CD4-positive, alpha-beta memory T cell (primary cell): ENCODE measurements around the gene ERAP2. TPM values are rescaled to one million over a fixed set of nuclear protein-coding genes. Genes with fewer than 3 reads are reported as not detected.
"Not testable (repeated sequence)": the region's sequence is repeated elsewhere in the genome, so short reads cannot be mapped to it uniquely, and the experiment has no call there.

Experiments used
- CTCF ChIA-PET: fragments of 350-600 bp; sonication (Branson Sonifier 250); formaldehyde crosslinking; loops from one replicate; lab custom pipeline; 2021; ENCODE audit warnings: inconsistent platforms; ENCODE audit not compliant: partially characterized antibody; lab: Charles Lee
- POLR2A ChIA-PET: fragments of 350-600 bp; sonication (Branson Sonifier 250); formaldehyde crosslinking; loops from one replicate; lab custom pipeline; 2021; ENCODE audit not compliant: partially characterized antibody; lab: Charles Lee
- DNase-seq, 5 donors: peaks; one replicate each; pipeline versions ENCODE4 v3.0.0 to v3.0.0-alpha.2; 2020 to 2022; ENCODE audit warnings: mixed read lengths in 1 of 5
- H3K27ac ChIP-seq: one replicate; pipeline ENCODE4 v1.7.0; 2013; ENCODE audit warnings: low read depth, low read length
- H3K27me3 ChIP-seq: 2 replicates; pipeline ENCODE4 v1.7.0; 2013; ENCODE audit warnings: mild to moderate bottlenecking, low read length, moderate library complexity; ENCODE audit not compliant: insufficient read depth
- H3K36me3 ChIP-seq: 2 replicates; pipeline ENCODE4 v1.7.0; 2013; ENCODE audit warnings: mild to moderate bottlenecking, low read length, moderate library complexity; ENCODE audit not compliant: insufficient read depth
- H3K4me1 ChIP-seq: 2 replicates; pipeline ENCODE4 v1.7.0; 2013; ENCODE audit warnings: mild to moderate bottlenecking, low read length, moderate library complexity; ENCODE audit not compliant: insufficient read depth
- H3K4me3 ChIP-seq, 2 donors: one replicate each; pipeline ENCODE4 v1.7.0; 2013; ENCODE audit warnings: low read length in 2 of 2, mild to moderate bottlenecking in 1 of 2
- H3K9me3 ChIP-seq, 2 donors: one replicate each; pipeline ENCODE4 v1.7.0; 2013; ENCODE audit warnings: low read length in 2 of 2, control low read depth in 1 of 2; ENCODE audit not compliant: control insufficient read depth in 1 of 2
- H3K27ac Mint-ChIP-seq, 7 donors: one replicate each; pipeline ENCODE4 v1.8.0; 2020 to 2021; ENCODE audit warnings: mixed read lengths in 7 of 7, mild to moderate bottlenecking in 6 of 7, inconsistent platforms in 3 of 7, moderate library complexity in 3 of 7
- H3K27me3 Mint-ChIP-seq, 2 donors: one replicate each; pipeline ENCODE4 v1.8.0; 2020 to 2021; ENCODE audit warnings: mixed read lengths in 2 of 2
- H3K36me3 Mint-ChIP-seq, 2 donors: one replicate each; pipeline ENCODE4 v1.8.0; 2020 to 2021; ENCODE audit warnings: mixed read lengths in 2 of 2, inconsistent platforms in 1 of 2, mild to moderate bottlenecking in 1 of 2
- H3K4me1 Mint-ChIP-seq, 4 donors: one replicate each; pipeline ENCODE4 v1.8.0; 2020 to 2021; ENCODE audit warnings: mixed read lengths in 4 of 4, mild to moderate bottlenecking in 1 of 4
- H3K4me3 Mint-ChIP-seq, 8 donors: one replicate each; pipeline ENCODE4 v1.8.0; 2020 to 2021; ENCODE audit warnings: mixed read lengths in 8 of 8, mild to moderate bottlenecking in 7 of 8, moderate library complexity in 6 of 8, inconsistent platforms in 3 of 8
- H3K9me3 Mint-ChIP-seq, 8 donors: one replicate each; pipeline ENCODE4 v1.8.0; 2020 to 2021; ENCODE audit warnings: mixed read lengths in 8 of 8, mild to moderate bottlenecking in 5 of 8, inconsistent platforms in 3 of 8, moderate library complexity in 1 of 8
- intact Hi-C: fragments of 100-400 bp; cut with micrococcal nuclease; formaldehyde crosslinking; loops from one replicate; pipeline ENCODE4 v1.15.1; 2023
- polyA plus RNA-seq, 2 donors: library from polyadenylated mRNA; unstranded; fragments of 300-500 nt; fragmentation: Illumina TruSeq; gene quantifications; one replicate each; pipeline ENCODE4 v1.2.3, GENCODE V29; 2021
- total RNA-seq, 2 experiments: library from RNA; stranded (reverse); gene quantifications; one replicate each; pipeline ENCODE4 v1.2.3, GENCODE V29; 2021

Gene ERAP2
- total and polyA plus RNA-seq, 4 experiments from 2014 or later, result 4.7 to 112 (median 109) TPM

DNA sequence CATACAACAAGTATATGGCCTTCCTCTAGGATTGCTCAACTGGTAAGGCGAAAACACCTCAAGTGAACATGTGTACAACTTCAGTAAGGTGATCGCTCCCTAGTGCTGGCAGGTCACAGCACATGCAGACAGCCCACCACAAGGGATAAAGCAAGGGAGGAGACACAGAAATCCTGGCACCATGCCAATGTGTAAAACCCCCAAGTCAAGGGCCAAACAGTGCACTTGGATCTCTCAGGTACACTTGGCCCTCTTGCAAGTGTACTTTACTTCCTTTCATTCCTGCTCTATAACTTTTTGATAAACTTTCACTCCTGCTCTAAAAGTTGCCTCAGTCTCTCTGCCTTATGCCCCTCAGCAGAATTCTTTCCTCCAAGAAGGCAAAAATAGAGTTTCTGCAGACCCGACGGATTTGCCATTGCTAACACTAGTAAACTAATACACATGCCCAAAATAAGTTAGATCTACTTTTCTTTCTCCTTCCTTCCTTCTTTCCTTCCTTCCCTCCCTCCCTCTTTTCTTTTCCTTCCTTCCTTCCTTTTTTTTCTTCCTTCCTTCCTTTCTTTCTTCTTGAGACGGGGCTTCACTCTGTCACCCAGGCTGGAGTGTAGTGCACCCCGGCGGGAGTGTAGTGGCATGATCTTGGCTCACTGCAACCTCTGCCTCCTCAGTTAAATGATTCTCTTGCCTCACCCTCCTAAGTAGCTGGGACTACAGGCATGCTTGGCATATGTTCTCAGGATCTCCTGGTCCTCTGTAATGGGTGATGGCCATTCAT lies 52.8 kb downstream of the ERAP2 start:
- Mint-ChIP-seq H3K9me3 (no peaks in the 10 kb centered on the region), H3K27me3 (no peaks in the 10 kb centered on the region), H3K4me3 (peak overlapping the region in 1 of 8 donors; percentile 26), H3K36me3 (peaks cover 7 to 14% of the 10 kb centered on the region in 2 donors), H3K27ac (peak overlapping the region in 2 of 7 donors; percentile 66 to 68), H3K4me1 (peaks cover 35 to 64% (median 52%) of the 10 kb centered on the region in 4 donors)
- no peak overlapping the region for H3K4me3 ChIP-seq
- no peak for DNase-seq
- no peak overlapping the region for H3K27ac ChIP-seq
- H3K27me3 ChIP-seq, result no peaks in the 10 kb centered on the region
- ChIA-PET POLR2A (interaction anchor here (0.6 to 1.4 kb wide), 3 partner anchors 28 to 1839 kb away, joined by 3 to 6 read pairs (median 3); no protein-coding TSS in a partner anchor), CTCF (no interaction called here)
- intact Hi-C loops, result no loop called here
- H3K36me3 ChIP-seq, result no peaks in the 10 kb centered on the region
- H3K4me1 ChIP-seq, result peaks cover 44% of the 10 kb centered on the region
- H3K9me3 ChIP-seq, result no peaks in the 10 kb centered on the region

DNA sequence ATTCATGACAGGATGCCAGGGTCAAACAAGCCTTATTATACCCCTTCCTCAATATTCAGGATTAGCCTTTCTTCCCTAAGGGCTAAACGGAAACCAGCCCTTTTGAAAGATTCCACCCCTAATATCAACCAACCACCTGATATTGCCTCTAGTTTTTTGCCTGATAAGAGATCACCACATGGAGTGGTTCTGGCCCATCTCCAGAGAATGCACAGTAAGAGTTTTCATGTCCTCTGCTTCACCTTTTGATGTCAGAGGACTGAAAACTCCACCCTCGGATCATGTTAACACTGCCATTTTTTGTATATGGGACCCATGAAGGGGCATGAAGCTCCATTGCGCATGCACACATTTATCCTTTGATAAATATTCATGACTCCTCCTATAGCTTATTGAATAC lies 53.8 kb downstream of the ERAP2 start:
- peak overlapping the region in 3 of 7 donors; percentile 20 to 61 (median 22) for H3K27ac Mint-ChIP-seq
- no peaks in the 10 kb centered on the region for H3K27me3 Mint-ChIP-seq
- intact Hi-C loops, result loop anchor here (10.0 kb wide), 3 partner anchors 395 to 1375 kb away; partner anchors contain the start of genes ARSK and SKIC3
- no peaks in the 10 kb centered on the region for H3K9me3 Mint-ChIP-seq
- DNase-seq, result no peak
- CTCF ChIA-PET, result no interaction called here
- Histone ChIP-seq H3K27ac (no peak overlapping the region), H3K4me3 (no peak overlapping the region), H3K36me3 (no peaks in the 10 kb centered on the region), H3K27me3 (no peaks in the 10 kb centered on the region), H3K9me3 (no peaks in the 10 kb centered on the region), H3K4me1 (peaks cover 43% of the 10 kb centered on the region)
- no peak overlapping the region for H3K4me3 Mint-ChIP-seq
- POLR2A ChIA-PET, result interaction anchor here (0.6 to 1.4 kb wide), 2 partner anchors 27 to 64 kb away, joined by 3 to 6 read pairs; no protein-coding TSS in a partner anchor
- H3K4me1 Mint-ChIP-seq, result peaks cover 37 to 67% (median 53%) of the 10 kb centered on the region in 4 donors
- peaks cover 7 to 17% of the 10 kb centered on the region in 2 donors for H3K36me3 Mint-ChIP-seq

DNA sequence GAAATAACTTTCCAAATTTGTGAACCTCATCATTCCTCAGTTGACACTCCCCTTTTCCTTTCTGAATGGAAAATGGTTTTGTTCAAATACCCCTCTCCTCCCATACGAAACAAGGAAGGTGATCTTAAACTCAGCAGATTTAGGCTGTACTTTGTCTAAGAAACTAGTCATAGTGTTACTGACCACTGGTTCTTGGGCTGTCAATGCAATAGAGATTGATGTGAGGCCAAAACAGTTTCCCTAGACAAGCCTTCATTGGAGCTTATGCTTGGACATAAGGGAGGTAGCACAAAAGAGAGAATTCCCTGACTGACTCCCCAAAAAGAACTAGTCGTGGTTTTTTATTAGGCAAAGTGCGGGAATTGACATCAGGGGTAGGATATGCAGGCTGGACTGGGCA lies 54.3 kb downstream of the ERAP2 start:
- Mint-ChIP-seq H3K27ac (peak overlapping the region in 1 of 7 donors; percentile 22), H3K36me3 (peaks cover 7 to 15% of the 10 kb centered on the region in 2 donors), H3K27me3 (no peaks in the 10 kb centered on the region), H3K4me1 (peaks cover 37 to 72% (median 50%) of the 10 kb centered on the region in 4 donors), H3K9me3 (peaks cover 0 to 2% (median 0%) of the 10 kb centered on the region in 8 donors), H3K4me3 (peak overlapping the region in 1 of 8 donors; percentile 32)
- no peaks in the 10 kb centered on the region for H3K36me3 ChIP-seq
- no peaks in the 10 kb centered on the region for H3K27me3 ChIP-seq
- no peak for DNase-seq
- intact Hi-C loops, result loop anchor here (10.0 kb wide), 3 partner anchors 396 to 1376 kb away; partner anchors contain the start of genes ARSK and SKIC3
- H3K9me3 ChIP-seq, result no peaks in the 10 kb centered on the region
- no peak overlapping the region for H3K4me3 ChIP-seq
- peaks cover 43% of the 10 kb centered on the region for H3K4me1 ChIP-seq
- ChIA-PET CTCF (no interaction called here), POLR2A (interaction anchor here (1.4 to 3.9 kb wide), 2 partner anchors 27 to 34 kb away, joined by 3 to 21 read pairs; no protein-coding TSS in a partner anchor)
- no peak overlapping the region for H3K27ac ChIP-seq

DNA sequence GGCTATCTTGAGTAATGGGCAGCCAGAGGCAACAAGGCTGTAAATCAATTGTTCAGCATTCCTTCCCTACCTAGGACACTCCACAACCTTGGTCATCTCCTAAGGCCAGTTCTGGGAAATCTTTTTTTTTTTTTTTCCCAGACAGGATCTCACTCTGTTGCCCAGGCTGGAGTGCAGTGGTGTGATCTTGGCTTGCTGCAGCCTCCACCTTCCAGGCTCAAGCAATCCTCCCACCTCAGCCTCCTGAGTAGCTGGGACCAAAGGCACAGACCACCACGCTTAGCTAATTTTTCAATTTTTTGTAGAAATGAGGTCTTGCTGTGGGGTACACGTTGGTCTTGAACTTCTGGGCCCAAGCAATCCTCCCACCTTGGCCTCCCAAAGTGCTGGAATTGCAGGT lies 54.7 kb downstream of the ERAP2 start:
- H3K4me3 Mint-ChIP-seq, result peak overlapping the region in 3 of 8 donors; percentile 42 to 93 (median 77)
- H3K36me3 Mint-ChIP-seq, result peaks cover 7 to 15% of the 10 kb centered on the region in 2 donors
- CTCF ChIA-PET, result interaction anchor here (3.2 kb wide), 1 partner anchor 62 kb away, joined by 19 read pairs; no protein-coding TSS in a partner anchor
- H3K4me1 Mint-ChIP-seq, result peaks cover 37 to 72% (median 50%) of the 10 kb centered on the region in 4 donors
- H3K27ac Mint-ChIP-seq, result peak overlapping the region in 2 of 7 donors; percentile 56 to 58
- not testable (repeated sequence) for H3K27ac ChIP-seq, H3K27me3 Mint-ChIP-seq, H3K36me3 ChIP-seq, H3K9me3 Mint-ChIP-seq, H3K9me3 ChIP-seq, H3K27me3 ChIP-seq, H3K4me3 ChIP-seq, DNase-seq
- intact Hi-C loops, result loop anchor here (10.0 kb wide), 3 partner anchors 396 to 1376 kb away; partner anchors contain the start of genes ARSK and SKIC3
- POLR2A ChIA-PET, result interaction anchor here (1.4 to 3.9 kb wide), 2 partner anchors 35 to 62 kb away, joined by 4 to 21 read pairs; no protein-coding TSS in a partner anchor
- peaks cover 43% of the 10 kb centered on the region for H3K4me1 ChIP-seq

DNA sequence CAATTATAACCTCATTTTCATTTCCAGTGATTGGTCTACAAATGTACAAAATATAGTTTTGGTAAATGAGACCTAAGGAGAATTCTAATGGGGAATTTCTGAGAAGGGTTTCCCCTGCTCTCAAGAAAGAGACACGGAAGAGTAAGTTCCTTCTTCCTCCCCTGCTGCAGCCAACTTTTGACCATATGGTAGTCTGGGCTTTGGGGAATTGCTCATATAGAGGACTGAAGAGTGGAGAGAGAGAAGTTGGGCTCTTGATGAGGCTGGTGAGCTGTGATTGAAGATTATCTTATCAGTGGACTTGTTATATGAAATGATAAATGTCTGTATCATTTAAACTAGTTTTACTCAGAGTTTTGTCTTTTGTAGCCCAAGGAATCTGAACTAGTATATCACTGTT lies 55.3 kb downstream of the ERAP2 start:
- Histone ChIP-seq H3K4me1 (peaks cover 43% of the 10 kb centered on the region), H3K27ac (no peak overlapping the region)

DNA sequence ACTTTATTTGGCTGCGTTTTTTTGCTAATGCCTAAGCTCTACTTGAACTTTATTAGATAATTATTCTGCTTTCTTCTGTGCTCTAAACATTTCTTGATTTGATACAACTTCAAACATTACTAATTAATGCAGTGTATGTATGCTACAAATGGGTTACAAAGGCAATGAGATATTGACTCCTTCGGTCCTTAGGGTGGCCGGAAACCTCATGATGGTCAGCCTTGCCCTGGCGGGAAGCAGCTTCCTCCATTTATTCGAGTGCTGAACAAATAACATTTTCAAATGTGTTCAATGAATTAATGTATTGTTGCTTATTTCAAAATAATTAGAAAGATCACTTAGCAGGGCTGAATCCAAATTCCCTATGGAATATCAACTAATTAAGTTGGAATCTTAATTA lies 55.7 kb downstream of the ERAP2 start:
- ChIA-PET POLR2A (interaction anchor here (1.3 to 3.9 kb wide), 4 partner anchors 36 to 123 kb away, joined by 4 to 21 read pairs (median 8); no protein-coding TSS in a partner anchor), CTCF (interaction anchor here (0.6 to 3.2 kb wide), 4 partner anchors 32 to 124 kb away, joined by 3 to 19 read pairs (median 3); partner anchors contain the start of genes ERAP1 and ERAP2)
- no peak for DNase-seq
- no peaks in the 10 kb centered on the region for H3K27me3 Mint-ChIP-seq
- peak overlapping the region in 7 of 8 donors; percentile 1 to 94 (median 65) for H3K4me3 Mint-ChIP-seq
- no peaks in the 10 kb centered on the region for H3K27me3 ChIP-seq
- peak overlapping the region in 6 of 7 donors; percentile 24 to 97 (median 66) for H3K27ac Mint-ChIP-seq
- no peak overlapping the region for H3K4me3 ChIP-seq
- H3K4me1 Mint-ChIP-seq, result peaks cover 38 to 77% (median 49%) of the 10 kb centered on the region in 4 donors
- H3K36me3 Mint-ChIP-seq, result peaks cover 7 to 18% of the 10 kb centered on the region in 2 donors
- H3K36me3 ChIP-seq, result no peaks in the 10 kb centered on the region
- H3K4me1 ChIP-seq, result peaks cover 45% of the 10 kb centered on the region
- no peaks in the 10 kb centered on the region for H3K9me3 ChIP-seq
- H3K27ac ChIP-seq, result no peak overlapping the region
- intact Hi-C loops, result loop anchor here (10.0 kb wide), 3 partner anchors 397 to 1377 kb away; partner anchors contain the start of genes ARSK and SKIC3
- peaks cover 0 to 2% (median 0%) of the 10 kb centered on the region in 8 donors for H3K9me3 Mint-ChIP-seq

More for the DNA sequence above, 55.3 kb downstream of the ERAP2 start:
- ChIA-PET CTCF (interaction anchor here (0.6 to 3.2 kb wide), 4 partner anchors 31 to 123 kb away, joined by 3 to 19 read pairs (median 3); partner anchors contain the start of genes ERAP1 and ERAP2), POLR2A (interaction anchor here (1.3 to 3.9 kb wide), 4 partner anchors 35 to 123 kb away, joined by 4 to 21 read pairs (median 8); no protein-coding TSS in a partner anchor)
- DNase-seq, result no peak
- H3K27me3 ChIP-seq, result no peaks in the 10 kb centered on the region
- peaks cover 35 to 72% (median 48%) of the 10 kb centered on the region in 4 donors for H3K4me1 Mint-ChIP-seq
- H3K9me3 Mint-ChIP-seq, result peaks cover 0 to 2% (median 0%) of the 10 kb centered on the region in 8 donors
- H3K36me3 ChIP-seq, result no peaks in the 10 kb centered on the region
- intact Hi-C loops, result loop anchor here (10.0 kb wide), 3 partner anchors 397 to 1377 kb away; partner anchors contain the start of genes ARSK and SKIC3
- peak overlapping the region in 5 of 8 donors; percentile 42 to 93 (median 46) for H3K4me3 Mint-ChIP-seq
- peak overlapping the region in 6 of 7 donors; percentile 1 to 93 (median 66) for H3K27ac Mint-ChIP-seq
- no peaks in the 10 kb centered on the region for H3K9me3 ChIP-seq
- H3K4me3 ChIP-seq, result no peak overlapping the region
- H3K27me3 Mint-ChIP-seq, result no peaks in the 10 kb centered on the region
- H3K36me3 Mint-ChIP-seq, result peaks cover 7 to 17% of the 10 kb centered on the region in 2 donors
